HepG2 (cell line): ENCODE measurements around the gene IGF2BP3. TPM values are rescaled to one million over a fixed set of nuclear protein-coding genes. Genes with fewer than 3 reads are reported as not detected.

ENCODE experiments used
- ATF7 ChIP-seq, 2 experiments: fragments of 450-650 bp in 1 of 2; sonication (generic) in 1 of 2; formaldehyde crosslinking in 1 of 2; IDR thresholded peaks; 2 replicates each; pipeline versions ENCODE4 v1.4.0 to v1.6.1; 2016 to 2020; ENCODE audit warnings: antibody characterized with exemption in 1 of 2, mild to moderate bottlenecking in 1 of 2, missing genetic modification reagents in 1 of 2
- DNMT1 ChIP-seq: sonication (generic); formaldehyde crosslinking; IDR thresholded peaks from 2 replicates; pipeline ENCODE4 v1.5.1; 2020; ENCODE audit warnings: mild to moderate bottlenecking, missing genetic modification reagents
- HMGXB3 ChIP-seq: sonication (generic); formaldehyde crosslinking; IDR thresholded peaks from 2 replicates; pipeline ENCODE4 v1.4.0; 2020; ENCODE audit warnings: missing genetic modification reagents, borderline replicate concordance
- IKZF1 ChIP-seq: fragments of 450-650 bp; IDR thresholded peaks from 2 replicates; pipeline ENCODE4 v1.7.1; 2016
- IKZF4 ChIP-seq: sonication (generic); formaldehyde crosslinking; IDR thresholded peaks from 2 replicates; pipeline ENCODE4 v1.5.1; 2020; ENCODE audit warnings: borderline replicate concordance, mild to moderate bottlenecking, low read depth, missing genetic modification reagents; ENCODE audit errors: not compliant biosample characterization
- PRDM4 ChIP-seq: sonication (generic); formaldehyde crosslinking; IDR thresholded peaks from 2 replicates; pipeline ENCODE4 v1.9.0; 2021; ENCODE audit warnings: missing genetic modification reagents, borderline replicate concordance
- SCMH1 ChIP-seq: sonication (generic); formaldehyde crosslinking; IDR thresholded peaks from 2 replicates; pipeline ENCODE4 v1.9.0; 2021; ENCODE audit warnings: missing genetic modification reagents, mild to moderate bottlenecking, borderline replicate concordance
- SMARCC2 ChIP-seq: fragments of 450-650 bp; IDR thresholded peaks from 2 replicates; pipeline ENCODE4 v1.6.1; 2017; ENCODE audit warnings: antibody characterized with exemption, mild to moderate bottlenecking
- SMYD3 ChIP-seq: sonication (generic); formaldehyde crosslinking; IDR thresholded peaks from 2 replicates; pipeline ENCODE4 v1.8.1; 2023; ENCODE audit warnings: mild to moderate bottlenecking, missing genetic modification reagents
- TBL1XR1 ChIP-seq: fragments of 150-350 bp; IDR thresholded peaks from 2 replicates; pipeline ENCODE4 v1.6.1; 2014; ENCODE audit warnings: borderline replicate concordance, low read length; ENCODE audit not compliant: partially characterized antibody
- THRA ChIP-seq: sonication (generic); formaldehyde crosslinking; IDR thresholded peaks from 2 replicates; pipeline ENCODE4 v1.4.0; 2020; ENCODE audit warnings: missing genetic modification reagents, borderline replicate concordance
- YEATS2 ChIP-seq: sonication (generic); formaldehyde crosslinking; IDR thresholded peaks from 2 replicates; pipeline ENCODE4 v1.4.0; 2020; ENCODE audit warnings: missing genetic modification reagents, borderline replicate concordance
- ZNF124 ChIP-seq: sonication (generic); formaldehyde crosslinking; IDR thresholded peaks from 2 replicates; pipeline ENCODE4 v1.4.0; 2020; ENCODE audit warnings: missing genetic modification reagents
- ZNF414 ChIP-seq: sonication (generic); formaldehyde crosslinking; IDR thresholded peaks from 2 replicates; pipeline ENCODE4 v1.5.0; 2020; ENCODE audit warnings: missing genetic modification reagents
- ZNF510 ChIP-seq: sonication (generic); formaldehyde crosslinking; IDR thresholded peaks from 2 replicates; pipeline ENCODE4 v1.4.0; 2020; ENCODE audit warnings: low read depth, mild to moderate bottlenecking, missing genetic modification reagents
- ZNF788 ChIP-seq: sonication (generic); formaldehyde crosslinking; IDR thresholded peaks from 2 replicates; pipeline ENCODE4 v1.5.0; 2020; ENCODE audit warnings: mild to moderate bottlenecking, missing genetic modification reagents, borderline replicate concordance
- polyA plus RNA-seq, 8 experiments: library from polyadenylated mRNA; depleted of rRNA in 3 of 8; stranded (reverse) in 7 of 8; unstranded in 1 of 8; fragments of >200 nt; fragmentation: Illumina TruSeq in 4 of 8; extraction: Trizol in 4 of 8; gene quantifications; 2 replicates each; pipeline versions ENCODE4 v1.2.1 to v1.2.3, GENCODE V29; 2011 to 2016; ENCODE audit warnings: low read depth in 4 of 8, missing spikeins in 1 of 8, mixed read lengths in 1 of 8; ENCODE audit not compliant: insufficient read depth in 1 of 8
- total RNA-seq, 5 experiments: library from RNA; depleted of rRNA; stranded (reverse); fragments of >200 nt; fragmentation: Illumina TruSeq; extraction: Trizol; gene quantifications; 2 replicates each; pipeline ENCODE4 v1.2.3, GENCODE V29; 2016; ENCODE audit warnings: low read depth in 1 of 5

The IGF2BP3 gene
- total and polyA plus RNA-seq, 2 of the 13 experiments (the other 11 are each of a cell fraction or from before 2014, with no cell fraction given): 37.7 to 39.5 TPM

DNA sequence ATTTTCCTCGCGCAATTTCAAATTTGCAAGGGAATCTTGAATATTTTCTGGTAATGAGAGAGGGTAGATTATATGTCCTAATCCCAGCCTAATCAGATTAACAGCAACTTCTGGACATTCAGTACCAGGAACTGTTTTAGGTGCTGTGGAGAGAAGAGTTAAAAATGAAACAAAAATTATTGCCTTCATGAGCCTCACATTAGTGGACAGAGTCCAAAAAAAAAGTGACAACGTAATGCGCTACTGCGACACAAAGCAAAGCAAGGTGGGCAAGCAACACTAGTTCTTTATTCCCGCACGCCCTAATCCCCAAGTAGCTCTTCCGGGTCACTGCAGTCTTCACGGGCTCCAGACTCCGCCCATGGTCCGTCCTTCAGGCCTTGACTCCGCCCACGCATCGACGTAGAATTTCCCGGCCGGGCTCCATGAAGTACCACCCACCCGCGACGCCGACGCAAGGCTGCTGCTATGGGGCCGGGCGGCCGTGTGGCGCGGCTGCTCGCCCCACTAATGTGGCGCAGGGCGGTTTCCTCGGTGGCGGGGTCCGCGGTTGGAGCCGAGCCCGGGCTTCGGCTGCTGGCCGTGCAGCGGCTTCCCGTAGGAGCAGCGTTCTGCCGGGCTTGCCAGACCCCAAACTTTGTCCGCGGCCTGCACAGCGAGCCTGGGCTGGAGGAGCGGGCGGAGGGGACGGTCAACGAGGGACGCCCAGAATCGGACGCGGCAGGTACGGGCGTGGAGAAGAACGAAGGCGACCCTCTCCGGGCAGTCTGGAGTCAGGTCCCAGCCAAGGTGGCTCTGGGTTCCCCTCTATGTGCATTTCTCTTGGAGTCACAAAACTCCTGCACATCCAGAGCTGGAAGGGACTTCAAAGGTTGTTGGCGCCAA, 171.2 kb downstream of the IGF2BP3 start, which contains the start of gene MALSU1 (continued):
- TF ChIP-seq PRDM4 (no peak), IKZF4 (CRISPR knock-in tag) (peak; percentile 33), ZNF788 (CRISPR knock-in tag) (peak; percentile 86; the same call in 1 of the 2 replicates), IKZF1 (no peak), SCMH1 (no peak), ZNF510 (CRISPR knock-in tag) (no peak), DNMT1 (CRISPR knock-in tag) (no peak), YEATS2 (CRISPR knock-in tag) (peak; percentile 78; the same call in 1 of the 2 replicates), THRA (peak; percentile 8), HMGXB3 (CRISPR knock-in tag) (no peak; the same call in 1 of the 2 replicates), TBL1XR1 (no peak), SMARCC2 (no peak), ZNF124 (CRISPR knock-in tag) (no peak), SMYD3 (peak; percentile 86), ATF7 (IDR thresholded peaks at IDR 0.05) (no peak), ATF7 (CRISPR knock-in tag; IDR thresholded peaks at IDR 0.05) (peak; percentile 71; the same call in 1 of the 2 replicates), ZNF414 (CRISPR knock-in tag) (no peak)
